GM18498 (cell line): ENCODE data around the gene ZBTB7C.

Experiments
- ATAC-seq: cut with Tn5 transposase; IDR thresholded peaks from one replicate; pipeline ENCODE4 v1.9.1; 2021; ENCODE audit warnings: mild to moderate bottlenecking, moderate library complexity; ENCODE audit not compliant: unreplicated experiment

ZBTB7C gene

GRCh38 chr18:48152549-48152948, 256.6 kb downstream of the ZBTB7C start:
- no peak for ATAC-seq

GRCh38 chr18:48151421-48152065, 257.6 kb downstream of the ZBTB7C start:
- no peak for ATAC-seq

DNA sequence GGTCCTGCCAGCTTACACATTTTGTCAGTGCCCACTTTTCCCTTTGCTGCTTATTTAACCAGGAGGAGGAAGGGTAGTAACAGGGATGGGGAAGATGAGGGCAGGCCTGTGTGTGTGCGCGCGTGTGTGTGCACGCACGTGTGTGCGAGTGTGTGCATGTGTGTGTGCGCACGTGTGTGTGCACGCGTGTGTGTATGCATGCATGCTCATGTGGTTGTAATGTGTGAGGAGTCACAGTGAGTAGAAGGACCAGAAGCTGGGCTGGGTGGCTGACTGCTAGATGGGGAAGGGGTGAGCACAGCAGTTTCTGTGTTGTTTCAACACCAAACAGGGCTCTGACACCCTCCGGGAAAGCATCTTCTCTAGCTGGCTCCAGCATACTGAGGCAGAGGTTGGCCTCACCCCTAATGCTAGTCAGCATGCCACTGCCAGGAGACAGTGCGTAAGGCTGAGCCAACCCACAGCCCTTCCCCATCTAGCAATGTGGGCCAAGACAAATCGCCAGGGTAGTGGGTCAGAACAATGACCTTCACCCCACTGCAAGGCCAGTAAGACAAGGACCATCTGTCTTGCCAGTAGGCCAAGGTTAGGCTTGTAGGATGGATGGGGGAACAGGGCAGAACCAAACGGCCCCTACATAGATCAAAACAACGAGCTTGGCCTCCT, 260.0 kb downstream of the ZBTB7C start:
- ATAC-seq: no peak

DNA sequence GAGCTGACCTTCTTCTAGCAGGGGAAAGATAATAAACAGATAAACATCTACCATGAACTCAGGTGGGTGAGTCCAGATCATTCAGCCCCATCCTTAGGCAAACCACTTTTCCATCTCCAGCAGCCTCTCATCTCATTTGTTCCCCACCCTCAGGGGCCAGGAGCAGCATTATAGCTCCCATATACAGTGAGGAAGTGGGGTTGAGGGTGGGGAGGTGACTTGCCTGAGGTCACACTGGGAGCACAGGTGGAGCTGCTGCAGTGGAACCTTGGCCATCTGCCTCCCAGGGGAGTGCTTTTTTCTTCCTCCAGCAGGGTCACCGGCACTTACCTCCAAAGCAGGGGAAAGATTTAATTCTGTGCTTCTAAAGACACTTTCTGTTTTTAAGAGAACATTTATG, 266.2 kb downstream of the ZBTB7C start:
- no peak for ATAC-seq

DNA sequence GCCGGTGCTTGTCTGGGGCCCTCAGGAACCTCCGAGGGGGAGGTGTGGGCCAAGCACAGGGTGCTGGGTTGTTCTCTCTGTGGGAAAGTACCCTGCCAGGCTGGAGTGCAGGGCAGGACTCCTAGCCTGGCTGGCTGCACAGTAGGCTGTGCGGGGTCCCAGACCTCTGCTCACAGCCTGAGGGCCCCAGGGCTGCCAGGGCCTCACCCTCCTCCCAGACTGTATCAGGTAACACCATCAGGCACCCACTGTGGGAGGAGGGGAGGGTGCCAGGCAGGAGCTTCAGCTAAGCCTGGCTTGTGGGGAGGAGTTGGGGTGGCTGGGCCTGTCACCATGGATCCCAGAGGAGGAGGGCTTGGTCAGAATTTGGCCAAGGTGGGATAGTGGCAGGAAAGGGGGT, 266.8 kb downstream of the ZBTB7C start:
- no peak for ATAC-seq

GRCh38 chr18:48140731-48141130, 268.5 kb downstream of the ZBTB7C start:
- no peak for ATAC-seq

DNA sequence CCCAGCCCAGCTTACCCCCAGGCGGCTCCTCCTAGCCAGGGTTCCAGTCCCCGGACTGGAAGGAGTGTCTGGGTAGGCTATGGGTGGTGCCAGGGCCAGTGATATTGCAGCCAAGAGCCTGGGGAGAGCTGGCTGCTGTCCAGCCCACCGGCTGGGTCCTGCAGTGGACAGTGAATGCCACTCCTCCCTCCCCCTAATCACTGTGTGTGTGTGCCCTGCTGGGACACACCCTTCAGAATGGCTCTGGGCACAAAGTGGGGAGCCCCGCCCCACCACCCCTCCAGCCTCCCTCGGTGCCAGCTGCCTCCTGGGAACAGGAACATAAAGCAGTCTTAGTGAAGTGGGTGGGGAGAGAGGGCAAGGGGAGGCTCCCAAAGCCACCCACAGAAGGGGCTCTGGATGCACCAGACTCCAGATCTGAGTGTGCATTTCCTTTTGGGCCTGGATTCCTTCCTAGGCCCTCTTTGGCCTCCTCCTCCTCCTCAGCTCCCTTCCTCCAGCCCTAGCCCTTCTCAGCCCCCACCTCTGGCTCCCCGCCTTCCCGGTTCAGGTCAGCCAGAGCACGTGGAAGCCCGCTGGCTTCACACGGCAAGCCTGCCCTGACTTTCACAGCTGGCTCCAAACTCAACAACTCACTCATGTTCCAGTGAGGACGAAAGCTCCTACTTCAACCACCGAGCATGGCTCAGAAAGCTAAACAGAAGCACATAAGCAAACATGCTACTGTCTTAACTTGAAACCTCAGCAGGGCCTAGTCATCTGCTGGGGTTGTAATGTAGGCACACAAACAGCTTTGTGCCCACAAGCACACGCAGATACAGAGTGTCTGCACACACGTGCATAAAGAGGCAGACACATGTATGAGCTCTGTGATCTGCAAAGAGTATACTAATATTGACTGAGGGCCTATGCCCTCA, 269.5 kb downstream of the ZBTB7C start:
- no peak for ATAC-seq

DNA sequence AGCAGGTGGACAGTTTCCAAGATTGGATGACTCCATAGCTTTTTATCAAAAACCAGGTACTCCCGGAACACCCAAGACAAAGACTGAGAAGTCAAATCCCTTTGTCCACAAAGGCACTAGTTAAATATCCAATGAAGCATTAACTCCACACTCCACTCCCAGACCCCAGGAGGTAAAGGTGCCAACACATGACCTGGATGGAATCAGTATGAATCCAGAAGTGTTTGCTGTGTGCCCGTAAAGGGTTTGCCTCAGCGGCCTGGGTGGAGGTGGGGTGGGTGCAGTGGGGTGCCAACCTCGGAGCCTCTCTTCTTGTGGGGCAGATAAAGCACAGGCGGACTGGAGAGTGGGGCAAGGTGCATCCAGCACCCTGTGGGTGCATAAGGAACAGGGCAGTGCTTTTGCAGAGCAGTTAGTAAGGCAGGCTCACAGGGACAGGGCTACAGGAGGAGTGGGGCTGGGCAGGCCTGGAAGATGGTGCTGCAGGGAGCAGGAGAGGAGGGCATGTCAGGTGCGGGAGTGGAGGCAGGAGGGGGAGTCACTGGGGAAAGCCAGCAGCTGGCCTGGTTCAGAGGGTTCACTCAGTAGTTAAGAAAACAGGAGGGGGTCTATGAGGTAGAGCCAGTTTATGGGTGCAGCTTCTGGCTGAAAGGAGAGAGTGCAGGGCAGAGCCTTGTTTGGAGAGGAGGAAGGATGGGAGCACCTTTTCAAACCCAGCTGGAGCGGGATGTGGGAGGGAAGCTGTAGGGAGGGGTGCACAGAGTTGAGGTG, 270.3 kb downstream of the ZBTB7C start:
- no peak for ATAC-seq

- no peak for ATAC-seq
Observed at GRCh38 chr18:48138210-48138609, 271.0 kb downstream of the ZBTB7C start.

GRCh38 chr18:48137374-48138081, 271.7 kb downstream of the ZBTB7C start:
- ATAC-seq: no peak

DNA sequence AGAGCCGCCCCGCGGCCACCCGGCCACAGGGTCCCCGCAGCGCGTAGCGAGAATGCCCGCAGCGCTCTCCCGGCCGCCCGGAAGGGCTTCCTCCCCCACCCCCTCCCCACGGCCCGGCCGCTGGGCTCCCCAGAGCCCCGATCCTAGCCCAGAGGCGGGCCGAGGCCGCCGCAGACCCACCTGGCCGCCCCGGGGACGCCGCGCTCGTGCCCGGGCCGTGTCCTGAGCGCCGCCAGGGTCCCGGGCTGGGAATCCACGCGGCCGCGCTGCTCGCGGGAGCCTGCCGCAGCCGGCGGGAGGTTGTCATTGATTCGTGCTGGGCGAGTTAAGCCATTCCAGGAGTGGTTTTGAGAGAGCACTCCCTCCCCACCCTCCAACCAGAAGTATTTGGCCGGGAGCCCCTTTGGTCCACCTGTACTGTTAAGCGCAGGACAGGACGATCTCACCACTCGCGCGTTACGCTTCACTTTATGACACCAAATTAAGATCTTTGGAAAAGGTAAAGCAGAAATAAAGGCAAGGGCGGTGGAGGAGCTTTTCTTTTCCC, 272.3 kb downstream of the ZBTB7C start:
- ATAC-seq: no peak

- no peak for ATAC-seq
Observed at GRCh38 chr18:48136051-48136826, 272.9 kb downstream of the ZBTB7C start.

GRCh38 chr18:48135436-48135966, 273.7 kb downstream of the ZBTB7C start:
- ATAC-seq: no peak

GRCh38 chr18:48134609-48135008, 274.6 kb downstream of the ZBTB7C start:
- no peak for ATAC-seq

- no peak for ATAC-seq
Observed at GRCh38 chr18:48133671-48134251, 275.4 kb downstream of the ZBTB7C start.

DNA sequence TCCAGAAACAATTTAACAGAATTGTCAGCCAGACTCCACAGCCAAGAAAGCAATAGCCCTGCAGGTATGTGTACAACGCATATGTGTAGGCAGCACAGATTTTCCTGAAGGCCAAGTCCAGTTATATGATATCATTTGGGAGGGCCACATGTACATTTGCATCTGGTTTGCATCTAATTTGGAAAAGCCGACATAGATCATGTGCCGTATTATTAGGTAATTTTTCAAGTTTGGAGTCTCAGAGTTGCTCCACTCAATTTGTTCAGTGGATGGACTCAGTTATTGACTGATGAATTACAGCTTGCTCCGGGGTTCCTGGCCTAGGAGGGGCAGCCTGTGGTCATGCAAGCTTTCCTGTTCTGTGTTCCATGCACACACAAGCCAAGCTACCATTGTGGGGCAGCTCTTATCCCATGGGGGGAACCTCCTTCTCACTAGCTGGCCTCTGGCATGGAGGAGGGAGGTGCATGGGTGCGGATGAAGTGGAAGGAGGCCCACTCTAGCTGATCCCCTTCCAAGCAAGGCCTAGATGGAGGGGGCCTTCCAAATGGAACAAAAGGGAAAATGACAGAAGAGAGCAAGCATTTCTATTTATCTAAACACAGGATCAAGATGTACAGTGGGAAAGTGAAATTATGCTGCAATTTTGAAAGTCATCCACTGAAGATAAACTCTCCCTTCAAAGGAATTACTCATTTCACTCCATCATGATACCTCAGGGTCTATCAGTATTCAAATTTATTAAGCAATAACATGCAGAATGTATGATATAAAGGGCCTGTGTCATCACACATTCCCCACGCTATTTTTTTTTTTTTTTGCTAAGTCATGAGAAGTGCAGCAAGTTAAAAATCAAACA, 276.2 kb downstream of the ZBTB7C start:
- ATAC-seq: no peak

GRCh38 chr18:48131042-48131441, 278.1 kb downstream of the ZBTB7C start:
- no peak for ATAC-seq

DNA sequence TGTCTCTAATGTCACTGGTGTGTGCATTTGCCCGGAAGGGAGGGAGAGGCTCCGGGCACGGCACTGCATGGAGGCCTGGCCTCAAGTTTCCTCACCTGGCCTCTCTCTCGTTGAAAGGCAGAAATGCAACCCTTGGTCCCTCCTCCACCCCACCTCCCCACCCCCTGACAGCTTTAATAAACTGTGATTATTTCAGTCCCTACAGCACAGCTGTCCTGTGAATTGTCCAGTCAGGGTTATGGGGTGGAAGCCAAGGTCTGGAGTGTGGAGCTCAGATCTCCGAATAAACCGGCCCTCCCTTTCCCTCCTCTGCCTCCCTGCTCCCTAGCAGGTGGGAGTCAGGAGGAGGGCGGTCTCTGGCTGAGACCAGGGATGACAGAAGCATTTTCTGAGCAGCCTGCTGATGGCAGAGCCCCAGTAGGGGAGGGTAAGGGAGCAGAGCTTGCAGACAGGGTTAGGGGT, 279.5 kb downstream of the ZBTB7C start:
- no peak for ATAC-seq
